IMR-90 (cell line): ENCODE measurements around the gene ARHGAP11A. TPM values are rescaled to one million over a fixed set of nuclear protein-coding genes. Genes with fewer than 3 reads are reported as not detected.
A peak's percentile ranks its signal among the peaks of the same experiment; 100 is the strongest.

ENCODE experiments used
- ATAC-seq: fragments of 200-7000 bp; cut with Tn5 transposase; 2 replicates; pipeline ENCODE4 v1.9.1; 2020; ENCODE audit warnings: low read depth, mild to moderate bottlenecking, moderate library complexity
- BruUV-seq: library from RNA; stranded (reverse); fragments of 400-500 nt; replicated peaks from 2 replicates; lab custom pipeline; 2021; lab: Mats Ljungman, UMichigan
- CTCF ChIA-PET: fragments of 300-600 bp; formaldehyde crosslinking; extraction: SDS; loops from one replicate; lab custom pipeline; 2021; ENCODE audit warnings: antibody characterized with exemption; lab: Yijun Ruan, JAX
- POLR2A ChIA-PET: fragments of 300-600 bp; sonication (Branson Sonifier 250); formaldehyde crosslinking; loops from one replicate; lab custom pipeline; 2022; ENCODE audit warnings: antibody characterized with exemption; ENCODE audit not compliant: unreplicated experiment; lab: Charles Lee
- DNase-seq: peaks from one replicate; pipeline ENCODE4 v3.0.0; 2013
- H2AFZ ChIP-seq: replicated peaks from 2 replicates; pipeline ENCODE3; 2013; ENCODE audit warnings: low read length, mild to moderate bottlenecking; ENCODE audit not compliant: poor library complexity
- H2AK5ac ChIP-seq: 2 replicates; pipeline ENCODE4 v1.6.1; 2013; ENCODE audit warnings: low read depth, low read length, inconsistent platforms
- H2AK9ac ChIP-seq: replicated peaks from 2 replicates; pipeline ENCODE3; 2013; ENCODE audit warnings: mild to moderate bottlenecking, low read depth, low read length, moderate library complexity; ENCODE audit not compliant: poor library complexity
- H2BK120ac ChIP-seq: 2 replicates; pipeline ENCODE4 v1.6.1; 2013; ENCODE audit warnings: low read depth, low read length, inconsistent platforms
- H2BK15ac ChIP-seq: 3 replicates; pipeline ENCODE4 v1.6.1; 2013; ENCODE audit warnings: low read depth, low read length, inconsistent platforms
- H2BK20ac ChIP-seq: 2 replicates; pipeline ENCODE4 v1.6.1; 2013; ENCODE audit warnings: low read depth, mild to moderate bottlenecking, inconsistent platforms, low read length, moderate library complexity
- H2BK5ac ChIP-seq: 2 replicates; pipeline ENCODE4 v1.6.1; 2013; ENCODE audit warnings: mild to moderate bottlenecking, low read depth, low read length, inconsistent platforms; ENCODE audit not compliant: poor library complexity, severe bottlenecking
- H3K14ac ChIP-seq: replicated peaks from 2 replicates; pipeline ENCODE4 v1.6.1; 2013; ENCODE audit warnings: low read depth, low read length, inconsistent platforms
- H3K18ac ChIP-seq: 2 replicates; pipeline ENCODE4 v1.6.1; 2013; ENCODE audit warnings: low read depth, low read length, control low read depth
- H3K23ac ChIP-seq: 2 replicates; pipeline ENCODE4 v1.6.1; 2013; ENCODE audit warnings: low read depth, low read length, inconsistent platforms
- H3K27ac ChIP-seq: 2 replicates; pipeline ENCODE4 v1.5.1; 2013; ENCODE audit warnings: mild to moderate bottlenecking, control low read depth, low read length; ENCODE audit not compliant: insufficient read depth
- H3K27me3 ChIP-seq: 2 replicates; pipeline ENCODE4 v1.6.1; 2013; ENCODE audit warnings: low read length; ENCODE audit not compliant: control insufficient read depth, insufficient read depth
- H3K36me3 ChIP-seq: 2 replicates; pipeline ENCODE4 v1.6.1; 2013; ENCODE audit warnings: low read length, mixed read lengths; ENCODE audit not compliant: control insufficient read depth, insufficient read depth
- H3K4ac ChIP-seq: 2 replicates; pipeline ENCODE4 v1.6.1; 2013; ENCODE audit warnings: low read depth, low read length, inconsistent platforms
- H3K4me1 ChIP-seq: 2 replicates; pipeline ENCODE4 v1.6.1; 2013; ENCODE audit warnings: low read length, mixed read lengths; ENCODE audit not compliant: control insufficient read depth, insufficient read depth
- H3K4me2 ChIP-seq: 2 replicates; pipeline ENCODE4 v1.6.1; 2013; ENCODE audit warnings: low read depth, mild to moderate bottlenecking, control low read depth, low read length, moderate library complexity
- H3K4me3 ChIP-seq: 2 replicates; pipeline ENCODE4 v1.5.1; 2013; ENCODE audit warnings: low read depth, mild to moderate bottlenecking, control low read depth, low read length, moderate library complexity; ENCODE audit not compliant: insufficient read depth
- H3K56ac ChIP-seq: 2 replicates; pipeline ENCODE4 v1.6.1; 2013; ENCODE audit warnings: low read length, inconsistent platforms; ENCODE audit not compliant: insufficient read depth; ENCODE audit errors: extremely low read depth
- H3K79me1 ChIP-seq, 2 experiments: 2 replicates each; pipeline ENCODE4 v1.6.1; 2013; ENCODE audit warnings: low read length in 2 of 2, inconsistent platforms in 1 of 2, low read depth in 1 of 2
- H3K9ac ChIP-seq: 2 replicates; pipeline ENCODE4 v1.6.1; 2013; ENCODE audit warnings: low read depth, low read length, control low read depth
- H3K9me1 ChIP-seq: 2 replicates; pipeline ENCODE4 v1.6.1; 2013; ENCODE audit warnings: low read length, inconsistent platforms; ENCODE audit not compliant: insufficient read depth
- H3K9me3 ChIP-seq: 2 replicates; pipeline ENCODE4 v1.6.1; 2013; ENCODE audit warnings: low read length; ENCODE audit not compliant: control insufficient read depth, insufficient read depth
- H4K20me1 ChIP-seq: 2 replicates; pipeline ENCODE4 v1.6.1; 2013; ENCODE audit warnings: low read length, inconsistent platforms; ENCODE audit not compliant: insufficient read depth
- H4K5ac ChIP-seq: 2 replicates; pipeline ENCODE4 v1.6.1; 2013; ENCODE audit warnings: mild to moderate bottlenecking, low read depth, low read length, control low read depth
- H4K8ac ChIP-seq, 2 experiments: 2 replicates each; pipeline ENCODE4 v1.6.1; 2013; ENCODE audit warnings: low read depth in 2 of 2, low read length in 2 of 2, control low read depth in 1 of 2, inconsistent platforms in 1 of 2
- H4K91ac ChIP-seq: 2 replicates; pipeline ENCODE4 v1.6.1; 2013; ENCODE audit warnings: low read depth, low read length, inconsistent platforms; ENCODE audit not compliant: insufficient read depth
- CEBPB ChIP-seq: IDR thresholded peaks from 2 replicates; pipeline ENCODE4 v1.6.1; 2012; ENCODE audit warnings: low read depth, low read length, improper control_type of control experiment
- CHD1 ChIP-seq: IDR thresholded peaks from 2 replicates; pipeline ENCODE4 v1.6.1; 2012; ENCODE audit warnings: low read depth, low read length, improper control_type of control experiment
- WGBS, 2 experiments: methylation state at CpG; one replicate each; pipeline versions ENCODE4 v1.1.5 to v1.1.7; 2013; ENCODE audit warnings: missing lambda C conversion rate in 2 of 2; ENCODE audit not compliant: insufficient read length in 1 of 2; ENCODE audit errors: extremely low coverage in 2 of 2; 5-methylcytosine and 5-hydroxymethylcytosine counted together
- dilution Hi-C: fragments of 300-500 bp; cut with HindIII; formaldehyde crosslinking; loops from one replicate; pipeline ENCODE4 v1.14.3; 2018; ENCODE audit warnings: low sequenced_read_pairs; ENCODE audit not compliant: unreplicated experiment
- in situ Hi-C: fragments of 300-500 bp; cut with MboI; formaldehyde crosslinking; loops from 3 replicates; pipeline ENCODE4 v1.14.3; 2019; ENCODE audit warnings: low sequenced_read_pairs, inconsistent platforms, mixed read lengths
- intact Hi-C: fragments of 100-400 bp; cut with micrococcal nuclease; formaldehyde crosslinking; loops from 2 replicates; pipeline ENCODE4 v1.10.0; 2022
- polyA plus RNA-seq, 3 experiments: library from polyadenylated mRNA; depleted of rRNA; stranded (reverse); fragments of >200 nt; gene quantifications; 2 replicates each; pipeline ENCODE4 v1.2.3, GENCODE V29; 2012; ENCODE audit warnings: low replicate concordance in 1 of 3
- total RNA-seq: library from RNA; depleted of rRNA; stranded (reverse); fragments of >200 nt; gene quantifications from 2 replicates; pipeline ENCODE4 v1.2.3, GENCODE V29; 2012

The ARHGAP11A gene
- total and polyA plus RNA-seq, 2 of the 4 experiments (the other 2 are of a cell fraction): 9.9 to 29.0 TPM

DNA sequence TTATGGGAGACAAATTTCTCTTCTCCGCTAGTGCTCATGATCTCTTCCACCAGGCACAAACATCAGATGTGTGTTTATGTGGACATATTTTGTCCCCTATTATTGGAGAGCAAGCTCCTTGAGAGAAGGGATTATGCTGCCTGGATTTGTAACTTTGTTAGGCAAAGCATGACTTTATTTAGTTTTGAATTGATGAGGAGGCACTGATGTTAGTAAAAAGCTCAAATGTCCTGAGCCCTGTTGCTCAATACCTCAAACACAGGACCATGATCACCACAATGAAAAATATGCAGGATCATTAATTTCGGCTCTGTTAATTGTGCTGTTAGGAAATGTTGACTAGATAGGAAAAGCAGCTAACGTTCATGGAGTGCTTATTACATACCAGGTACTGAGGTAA, 55.3 kb downstream of the ARHGAP11A start:
- ChIA-PET POLR2A (no interaction called here), CTCF (interaction anchor here (0.6 to 1.0 kb wide), 2 partner anchors 8 to 1294 kb away, joined by 4 to 6 read pairs; no protein-coding TSS in a partner anchor)
- Histone ChIP-seq H3K4ac (peak overlapping the region; percentile 27; the same call in 1 of the 2 replicates), H2BK20ac (peak overlapping the region; percentile 22; the same call in 1 of the 2 replicates), H3K4me3 (no peak overlapping the region), H3K18ac (peak overlapping the region; percentile 87), H2BK5ac (no peak overlapping the region), H3K9ac (no peak overlapping the region), H3K9me1 (no peaks in the 10 kb centered on the region), H2AK5ac (peak overlapping the region; percentile 37), H3K14ac (peak overlapping the region; percentile 46; the same call in 1 of the 2 replicates), H3K4me2 (peak overlapping the region; percentile 34; the same call in 1 of the 2 replicates), H3K9me3 (no peaks in the 10 kb centered on the region), H3K27me3 (no peaks in the 10 kb centered on the region), H3K36me3 (no peaks in the 10 kb centered on the region), H4K91ac (no peak overlapping the region), H2BK120ac (peak overlapping the region; percentile 7; the same call in 1 of the 2 replicates), H3K27ac (peak overlapping the region; percentile 47; the same call in 1 of the 2 replicates), H3K56ac (no peak overlapping the region), H3K4me1 (peaks cover 8% of the 10 kb centered on the region), H2BK15ac (0 out of 3 replicates have a peak overlapping the region, but pooled peaks have one; percentile 5), H4K20me1 (no peaks in the 10 kb centered on the region), H4K8ac (peak overlapping the region in 1 of 2 experiments; percentile 1; a peak in 1 of 4 replicates), H4K5ac (no peak overlapping the region; the same call in 1 of the 2 replicates), H3K23ac (no peak overlapping the region), H2AK9ac (no peak overlapping the region), H3K79me1 (peaks cover 0 to 8% of the 10 kb centered on the region in 2 experiments; a peak in 1 of 4 replicates), H2AFZ (no peak overlapping the region)
- DNase-seq (no peak), ATAC-seq (peak; percentile 51)
- intact Hi-C loops: no loop called here
- in situ Hi-C loops: no loop called here
- WGBS, 2 experiments: no CpG with 5 or more reads among the region's 3 CpGs
- dilution Hi-C loops: no loop called here
- TF ChIP-seq CEBPB: peak; percentile 75
- TF ChIP-seq CHD1: no peak
- BruUV-seq: no TSS peak
